Tibial nerve (tissue), 4 donors: ENCODE results near the gene PIGS. TPM values are rescaled to one million over a fixed set of nuclear protein-coding genes. Genes with fewer than 3 reads are reported as not detected.
"Not testable (repeated sequence)": the region's sequence is repeated elsewhere in the genome, so short reads cannot be mapped to it uniquely, and the experiment has no call there.

Experiments
- DNase-seq, 2 donors: peaks; one replicate each; pipeline ENCODE4 v3.0.0-alpha.2; 2019; ENCODE audit warnings: low spot score in 2 of 2
- H3K27ac ChIP-seq, 4 donors: fragments of 200-600 bp; sonication (generic) in 3 of 4; one replicate each; pipeline ENCODE4 v1.5.1; 2017 to 2019; ENCODE audit warnings: mild to moderate bottlenecking in 1 of 4
- H3K27me3 ChIP-seq, 2 donors: fragments of 200-600 bp; sonication (generic) in 1 of 2; one replicate each; pipeline versions ENCODE4 v1.5.1 to v1.6.0; 2017 to 2019
- H3K36me3 ChIP-seq, 3 donors: fragments of 200-600 bp; sonication (generic); one replicate each; pipeline ENCODE4 v1.5.1; 2018 to 2019
- H3K4me1 ChIP-seq, 4 donors: fragments of 200-600 bp; sonication (generic) in 3 of 4; one replicate each; pipeline ENCODE4 v1.5.1; 2017 to 2019
- H3K4me3 ChIP-seq, 4 donors: fragments of 200-600 bp; sonication (generic) in 3 of 4; one replicate each; pipeline ENCODE4 v1.5.1; 2017 to 2019; ENCODE audit warnings: mild to moderate bottlenecking in 1 of 4, moderate library complexity in 1 of 4
- H3K9me3 ChIP-seq, 4 donors: fragments of 200-600 bp; sonication (generic) in 3 of 4; one replicate each; pipeline ENCODE4 v1.5.1; 2017 to 2019
- EP300 ChIP-seq, 2 donors: sonication (generic); formaldehyde crosslinking; IDR thresholded peaks; one replicate each; pipeline ENCODE4 v1.6.1; 2017; ENCODE audit warnings: antibody characterized with exemption in 2 of 2, mild to moderate bottlenecking in 1 of 2
- POLR2A ChIP-seq, 2 donors: fragments of 450-650 bp; IDR thresholded peaks; one replicate each; pipeline ENCODE4 v1.6.1; 2017; ENCODE audit warnings: antibody characterized with exemption in 2 of 2, mild to moderate bottlenecking in 2 of 2, moderate library complexity in 2 of 2
- WGBS, 2 donors: methylation state at CpG; one replicate each; pipeline ENCODE4 v1.1.5; 2018; 5-methylcytosine and 5-hydroxymethylcytosine counted together
- total RNA-seq, 4 donors: library from RNA; depleted of rRNA; stranded (reverse); fragments of >200 nt; gene quantifications; one replicate each; pipeline ENCODE4 v1.1.0, GENCODE V29; 2016
- TF ChIP-seq, protein P1 (sequence below), 5 experiments: fragments of 200-600 bp in 3 of 5; fragments of 450-650 bp in 2 of 5; sonication (generic) in 3 of 5; IDR thresholded peaks; one replicate each; pipeline ENCODE4 v1.5.1; 2016 to 2019; ENCODE audit warnings: antibody characterized with exemption in 5 of 5, mild to moderate bottlenecking in 3 of 5, moderate library complexity in 2 of 5

The PIGS gene
- total RNA-seq, 4 donors from 2014 or later, result 62.2 to 82.4 (median 73.2) TPM

DNA sequence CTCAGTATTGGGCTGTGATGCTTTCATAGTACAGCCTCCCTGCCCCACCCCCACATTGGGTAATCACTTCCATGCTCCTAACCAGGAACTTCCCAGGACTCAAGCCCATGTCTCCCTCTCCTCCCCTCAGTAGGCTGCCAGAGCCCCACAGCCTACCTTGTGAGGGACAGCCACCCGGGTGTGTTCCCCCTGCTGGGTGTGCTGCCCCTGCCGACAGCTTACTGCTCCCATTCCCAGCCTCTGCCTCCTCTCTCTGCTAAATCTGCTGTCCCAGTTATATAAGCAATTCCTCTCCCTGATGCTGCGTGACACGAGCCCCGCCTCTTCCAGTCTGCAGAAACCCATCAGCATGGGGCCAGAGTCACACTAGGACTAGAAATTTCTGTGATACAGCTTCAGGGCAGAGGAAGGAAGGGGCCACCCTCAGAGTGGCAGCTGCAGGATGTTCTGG lies 42.6 kb upstream of the PIGS start, which contains the start of gene RSKR:
RSKR (minus strand) TSS at position 255 of the 451 bp plus-strand sequence; CDS start at position 231, 24 bp downstream.
- Histone ChIP-seq H3K9me3 (no peaks in the 10 kb centered on the region), H3K27ac (peak within 1 kb of the TSS in 1 of 4 donors; percentile 5), H3K27me3 (no peaks in the 10 kb centered on the region), H3K4me3 (no peak within 1 kb of the TSS), H3K4me1 (no peaks in the 10 kb centered on the region), H3K36me3 (peaks cover 2 to 92% (median 30%) of the 10 kb centered on the region in 3 donors)
- TF ChIP-seq POLR2A (IDR thresholded peaks at IDR 0.05), result no peak
- TF ChIP-seq, protein P1, sequence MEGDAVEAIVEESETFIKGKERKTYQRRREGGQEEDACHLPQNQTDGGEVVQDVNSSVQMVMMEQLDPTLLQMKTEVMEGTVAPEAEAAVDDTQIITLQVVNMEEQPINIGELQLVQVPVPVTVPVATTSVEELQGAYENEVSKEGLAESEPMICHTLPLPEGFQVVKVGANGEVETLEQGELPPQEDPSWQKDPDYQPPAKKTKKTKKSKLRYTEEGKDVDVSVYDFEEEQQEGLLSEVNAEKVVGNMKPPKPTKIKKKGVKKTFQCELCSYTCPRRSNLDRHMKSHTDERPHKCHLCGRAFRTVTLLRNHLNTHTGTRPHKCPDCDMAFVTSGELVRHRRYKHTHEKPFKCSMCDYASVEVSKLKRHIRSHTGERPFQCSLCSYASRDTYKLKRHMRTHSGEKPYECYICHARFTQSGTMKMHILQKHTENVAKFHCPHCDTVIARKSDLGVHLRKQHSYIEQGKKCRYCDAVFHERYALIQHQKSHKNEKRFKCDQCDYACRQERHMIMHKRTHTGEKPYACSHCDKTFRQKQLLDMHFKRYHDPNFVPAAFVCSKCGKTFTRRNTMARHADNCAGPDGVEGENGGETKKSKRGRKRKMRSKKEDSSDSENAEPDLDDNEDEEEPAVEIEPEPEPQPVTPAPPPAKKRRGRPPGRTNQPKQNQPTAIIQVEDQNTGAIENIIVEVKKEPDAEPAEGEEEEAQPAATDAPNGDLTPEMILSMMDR (IDR thresholded peaks at IDR 0.05), result no peak
- TF ChIP-seq EP300 (IDR thresholded peaks at IDR 0.05), result no peak
- no peak for DNase-seq
- 78 to 89% methylated on average over 5 of the region's 5 CpGs for WGBS, 2 donors

- Histone ChIP-seq H3K27ac (peak overlapping the region in 1 of 4 donors; percentile 5), H3K9me3 (no peaks in the 10 kb centered on the region), H3K27me3 (no peaks in the 10 kb centered on the region), H3K36me3 (peaks cover 2 to 87% (median 23%) of the 10 kb centered on the region in 3 donors), H3K4me1 (no peaks in the 10 kb centered on the region), H3K4me3 (no peak overlapping the region)
- WGBS, 2 donors, result 77 to 79% methylated on average over 6 of the region's 6 CpGs
- peak in 1 of 2 donors; percentile 49 for DNase-seq
- TF ChIP-seq, protein P1 (IDR thresholded peaks at IDR 0.05), result peak; percentile 44 to 72 (median 58)
- TF ChIP-seq POLR2A (IDR thresholded peaks at IDR 0.05) (no peak), EP300 (IDR thresholded peaks at IDR 0.05) (no peak)
These were observed 41.9 kb upstream of the PIGS start for GRCh38 chr17:28612936-28613872.

DNA sequence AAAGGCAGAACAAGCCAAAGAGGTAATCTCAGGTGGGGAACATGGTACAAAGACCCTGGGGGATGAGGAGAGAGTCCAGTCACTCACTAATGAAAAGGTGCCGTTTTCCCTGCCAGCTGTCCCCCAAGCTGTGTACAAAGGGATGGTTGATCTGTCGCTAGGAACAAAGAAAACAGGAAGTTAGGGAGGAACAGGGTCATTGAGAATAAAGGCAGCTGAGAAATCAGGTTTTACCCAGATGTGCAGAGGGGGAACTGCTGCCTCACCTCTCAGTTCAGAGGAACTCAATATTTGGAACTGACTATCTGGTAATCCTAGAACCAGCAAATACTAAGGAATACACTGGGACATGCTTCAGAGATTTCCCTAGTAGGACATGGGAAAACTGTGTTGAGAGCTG lies 41.2 kb upstream of the PIGS start:
- no peak for DNase-seq
- Histone ChIP-seq H3K4me3 (no peak overlapping the region), H3K27me3 (no peaks in the 10 kb centered on the region), H3K9me3 (no peaks in the 10 kb centered on the region), H3K36me3 (peaks cover 2 to 81% (median 19%) of the 10 kb centered on the region in 3 donors), H3K27ac (no peak overlapping the region), H3K4me1 (no peaks in the 10 kb centered on the region)
- TF ChIP-seq POLR2A (IDR thresholded peaks at IDR 0.05) (no peak), EP300 (IDR thresholded peaks at IDR 0.05) (no peak)
- TF ChIP-seq, protein P1 (IDR thresholded peaks at IDR 0.05), result no peak
- 38 to 43% methylated on average over 2 of the region's 2 CpGs for WGBS, 2 donors

- H3K4me1 ChIP-seq, result no peaks in the 10 kb centered on the region
- no peak overlapping the region for H3K4me3 ChIP-seq
- TF ChIP-seq POLR2A (IDR thresholded peaks at IDR 0.05) (no peak), EP300 (IDR thresholded peaks at IDR 0.05) (no peak)
- TF ChIP-seq, protein P1 (IDR thresholded peaks at IDR 0.05), result no peak
- DNase-seq, result no peak
- no peaks in the 10 kb centered on the region for H3K9me3 ChIP-seq
- 86% methylated on average over 8 of the region's 8 CpGs for WGBS, 2 donors
- H3K27ac ChIP-seq, result no peak overlapping the region
- peaks cover 0 to 73% (median 1%) of the 10 kb centered on the region in 3 donors for H3K36me3 ChIP-seq
- H3K27me3 ChIP-seq, result no peaks in the 10 kb centered on the region
These were observed 39.1 kb upstream of the PIGS start for GRCh38 chr17:28610376-28610775.

GRCh38 chr17:28604031-28604430 lies 32.7 kb upstream of the PIGS start:
- 61 to 86% methylated on average over 5 to 10 of the region's 31 CpGs for WGBS, 2 donors

More at GRCh38 chr17:28604031-28604430, 32.7 kb upstream of the PIGS start:
- not testable (repeated sequence) for H3K4me1 ChIP-seq, H3K9me3 ChIP-seq, H3K27ac ChIP-seq, H3K27me3 ChIP-seq, DNase-seq, H3K4me3 ChIP-seq
- H3K36me3 ChIP-seq, result peaks cover 0 to 23% (median 0%) of the 10 kb centered on the region in 3 donors
